Measurements from ENCODE around the gene RXFP3. TPM values are rescaled to one million over a fixed set of nuclear protein-coding genes. Genes with fewer than 3 reads are reported as not detected.

The RXFP3 gene
- total RNA-seq, 4 donors from 2014 or later = not detected

DNA sequence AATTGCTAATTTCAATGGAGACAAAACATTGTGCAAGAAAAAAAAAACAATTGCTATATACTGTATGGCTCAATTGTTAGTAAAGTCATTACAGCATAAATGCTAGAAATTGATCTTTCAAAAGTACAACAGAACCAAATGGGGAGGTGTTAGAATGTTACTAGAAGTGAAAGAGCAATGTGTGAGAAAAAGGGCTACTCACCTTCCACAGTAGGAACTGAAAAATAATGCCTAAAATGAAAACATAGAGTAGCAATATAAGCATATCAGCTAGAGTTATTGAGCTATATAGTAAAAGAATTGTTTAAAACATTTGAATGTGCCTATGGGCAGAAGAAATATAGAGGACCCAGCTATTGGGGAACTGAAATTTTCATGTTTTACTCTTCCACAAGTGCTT is 10.9 kb upstream of the RXFP3 start:
- no peak overlapping the region for H3K27ac ChIP-seq
- in situ Hi-C loops (cut with MboI; ENCODE audit: low pct_ligation_motif_present in 1 of 4, low pct_unique_long_range_greater_than_20kb in 1 of 4, low sequenced_read_pairs in 3 of 4) = loop anchor here in 2 of 4 donors (25.0 kb wide), 2 partner anchors 463 to 488 kb away; partner anchors contain the start of gene TARS1 (in 1 of the 2)
- no peaks in the 10 kb centered on the region for H3K36me3 ChIP-seq
- DNase-seq = no peak
- no peak overlapping the region for H3K4me3 ChIP-seq
- no peaks in the 10 kb centered on the region for H3K4me1 ChIP-seq
- TF ChIP-seq, protein P1, sequence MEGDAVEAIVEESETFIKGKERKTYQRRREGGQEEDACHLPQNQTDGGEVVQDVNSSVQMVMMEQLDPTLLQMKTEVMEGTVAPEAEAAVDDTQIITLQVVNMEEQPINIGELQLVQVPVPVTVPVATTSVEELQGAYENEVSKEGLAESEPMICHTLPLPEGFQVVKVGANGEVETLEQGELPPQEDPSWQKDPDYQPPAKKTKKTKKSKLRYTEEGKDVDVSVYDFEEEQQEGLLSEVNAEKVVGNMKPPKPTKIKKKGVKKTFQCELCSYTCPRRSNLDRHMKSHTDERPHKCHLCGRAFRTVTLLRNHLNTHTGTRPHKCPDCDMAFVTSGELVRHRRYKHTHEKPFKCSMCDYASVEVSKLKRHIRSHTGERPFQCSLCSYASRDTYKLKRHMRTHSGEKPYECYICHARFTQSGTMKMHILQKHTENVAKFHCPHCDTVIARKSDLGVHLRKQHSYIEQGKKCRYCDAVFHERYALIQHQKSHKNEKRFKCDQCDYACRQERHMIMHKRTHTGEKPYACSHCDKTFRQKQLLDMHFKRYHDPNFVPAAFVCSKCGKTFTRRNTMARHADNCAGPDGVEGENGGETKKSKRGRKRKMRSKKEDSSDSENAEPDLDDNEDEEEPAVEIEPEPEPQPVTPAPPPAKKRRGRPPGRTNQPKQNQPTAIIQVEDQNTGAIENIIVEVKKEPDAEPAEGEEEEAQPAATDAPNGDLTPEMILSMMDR (IDR thresholded peaks at IDR 0.05) = no peak
- no peak for TF ChIP-seq EP300 (IDR thresholded peaks at IDR 0.05; ENCODE audit: low read depth)
- no peak for TF ChIP-seq POLR2A (IDR thresholded peaks at IDR 0.05)
- TF ChIP-seq POLR2AphosphoS5 (IDR thresholded peaks at IDR 0.05) = no peak
- H3K9me3 ChIP-seq = no peaks in the 10 kb centered on the region
- intact Hi-C loops (cut with DNase I; ENCODE audit: low total_unique reads) = no loop called here
- H3K27me3 ChIP-seq = no peaks in the 10 kb centered on the region

- 66% methylated on average over 4 of the region's 4 CpGs; no CpG with 5 or more reads in 1 of the 2 donors for WGBS, 2 donors (ENCODE audit: low coverage in 1 of 2)
- H3K4me1 ChIP-seq = no peaks in the 10 kb centered on the region
- H3K36me3 ChIP-seq = no peaks in the 10 kb centered on the region
- TF ChIP-seq POLR2AphosphoS5 (IDR thresholded peaks at IDR 0.05) (no peak), EP300 (IDR thresholded peaks at IDR 0.05; ENCODE audit: low read depth) (no peak), POLR2A (IDR thresholded peaks at IDR 0.05) (no peak)
- TF ChIP-seq, protein P1 (IDR thresholded peaks at IDR 0.05) = no peak
- in situ Hi-C loops (cut with MboI; ENCODE audit: low pct_ligation_motif_present in 1 of 4, low pct_unique_long_range_greater_than_20kb in 1 of 4, low sequenced_read_pairs in 3 of 4) = loop anchor here in 2 of 4 donors (25.0 kb wide), 2 partner anchors 465 to 490 kb away; partner anchors contain the start of gene TARS1 (in 1 of the 2)
- H3K27me3 ChIP-seq = no peaks in the 10 kb centered on the region
- intact Hi-C loops (cut with DNase I; ENCODE audit: low total_unique reads) = no loop called here
- no peak for DNase-seq
- H3K9me3 ChIP-seq = no peaks in the 10 kb centered on the region
- H3K4me3 ChIP-seq = no peak overlapping the region
- H3K27ac ChIP-seq = no peak overlapping the region
These were observed 8.5 kb upstream of the RXFP3 start for GRCh38 chr5:33927685-33928084.

- in situ Hi-C loops (cut with MboI; ENCODE audit: low pct_ligation_motif_present in 1 of 4, low pct_unique_long_range_greater_than_20kb in 1 of 4, low sequenced_read_pairs in 3 of 4) = loop anchor here in 2 of 4 donors (25.0 kb wide), 2 partner anchors 466 to 491 kb away; partner anchors contain the start of gene TARS1 (in 1 of the 2)
- no peak for DNase-seq
These were observed 7.9 kb upstream of the RXFP3 start for GRCh38 chr5:33928283-33928682.

GRCh38 chr5:33929925-33930690 is 6.1 kb upstream of the RXFP3 start:
- intact Hi-C loops (cut with DNase I; ENCODE audit: low total_unique reads) (loop anchor here (10.0 kb wide), 1 partner anchor 495 kb away; no protein-coding TSS in a partner anchor), in situ Hi-C loops (cut with MboI; ENCODE audit: low pct_ligation_motif_present in 1 of 4, low pct_unique_long_range_greater_than_20kb in 1 of 4, low sequenced_read_pairs in 3 of 4) (loop anchor here in 3 of 4 donors (10.0 to 25.0 kb wide), 3 partner anchors 468 to 495 kb away; partner anchors contain the start of gene TARS1 (in 1 of the 3))
- WGBS, 2 donors (ENCODE audit: low coverage in 1 of 2) = 83 to 100% methylated on average over 1 to 6 of the region's 6 CpGs

More at GRCh38 chr5:33928283-33928682, 7.9 kb upstream of the RXFP3 start:
- intact Hi-C loops (cut with DNase I; ENCODE audit: low total_unique reads) = no loop called here
- Histone ChIP-seq H3K4me3 (no peak overlapping the region), H3K27ac (no peak overlapping the region), H3K4me1 (no peaks in the 10 kb centered on the region), H3K36me3 (no peaks in the 10 kb centered on the region), H3K9me3 (no peaks in the 10 kb centered on the region), H3K27me3 (no peaks in the 10 kb centered on the region)
- 0 to 75% methylated on average over 1 to 2 of the region's 2 CpGs for WGBS, 2 donors (ENCODE audit: low coverage in 1 of 2)
- TF ChIP-seq POLR2AphosphoS5 (IDR thresholded peaks at IDR 0.05) (no peak), POLR2A (IDR thresholded peaks at IDR 0.05) (no peak), EP300 (IDR thresholded peaks at IDR 0.05; ENCODE audit: low read depth) (no peak)
- TF ChIP-seq, protein P1 (IDR thresholded peaks at IDR 0.05) = no peak

More at GRCh38 chr5:33929925-33930690, 6.1 kb upstream of the RXFP3 start:
- TF ChIP-seq, protein P1 (IDR thresholded peaks at IDR 0.05) = no peak
- TF ChIP-seq POLR2A (IDR thresholded peaks at IDR 0.05) = no peak
- TF ChIP-seq POLR2AphosphoS5 (IDR thresholded peaks at IDR 0.05) = no peak
- no peak for TF ChIP-seq EP300 (IDR thresholded peaks at IDR 0.05; ENCODE audit: low read depth)
- Histone ChIP-seq H3K27me3 (no peaks in the 10 kb centered on the region), H3K36me3 (no peaks in the 10 kb centered on the region), H3K27ac (no peak overlapping the region), H3K9me3 (no peaks in the 10 kb centered on the region), H3K4me3 (no peak overlapping the region), H3K4me1 (no peaks in the 10 kb centered on the region)
- no peak for DNase-seq
